Skeletal muscle tissue (tissue), 4 donors: ENCODE results near the gene ADAMTS20. TPM values are rescaled to one million over a fixed set of nuclear protein-coding genes. Genes with fewer than 3 reads are reported as not detected.

Source experiments
- H3K27ac ChIP-seq: one replicate; pipeline ENCODE4 v1.7.0; 2013; ENCODE audit warnings: mild to moderate bottlenecking, low read depth, low read length, inconsistent platforms
- H3K27me3 ChIP-seq, 3 donors: one replicate each; pipeline ENCODE4 v1.7.0; 2013; ENCODE audit warnings: low read length in 3 of 3; ENCODE audit not compliant: control insufficient read depth in 3 of 3, insufficient read depth in 3 of 3
- H3K36me3 ChIP-seq, 3 donors: one replicate each; pipeline ENCODE4 v1.7.0; 2013; ENCODE audit warnings: low read length in 3 of 3; ENCODE audit not compliant: control insufficient read depth in 3 of 3, insufficient read depth in 3 of 3
- H3K4me1 ChIP-seq, 3 donors: one replicate each; pipeline ENCODE4 v1.7.0; 2013; ENCODE audit warnings: low read length in 3 of 3, mild to moderate bottlenecking in 3 of 3; ENCODE audit not compliant: control insufficient read depth in 3 of 3, insufficient read depth in 3 of 3
- H3K4me3 ChIP-seq, 3 donors: one replicate each; pipeline ENCODE4 v1.7.0; 2013; ENCODE audit warnings: low read length in 3 of 3
- H3K9ac ChIP-seq, 3 donors: one replicate each; pipeline ENCODE4 v1.7.0; 2013; ENCODE audit warnings: low read length in 3 of 3, mild to moderate bottlenecking in 3 of 3, moderate library complexity in 2 of 3, low read depth in 1 of 3
- H3K9me3 ChIP-seq, 3 donors: one replicate each; pipeline ENCODE4 v1.7.0; 2013; ENCODE audit warnings: low read length in 3 of 3; ENCODE audit not compliant: control insufficient read depth in 3 of 3
- total RNA-seq: library from RNA; depleted of rRNA; stranded (reverse); fragments of >200 nt; gene quantifications from one replicate; pipeline ENCODE4 v1.2.3, GENCODE V29; 2014
- donor health status: Osteomylitis.

ADAMTS20 gene
- total RNA-seq, result 0.52 TPM

GRCh38 chr12:43551971-43552559, at the start of gene ADAMTS20:
Gene ADAMTS20, minus strand, starts transcription at chr12:43552203. Its CDS starts 282 bp downstream, at chr12:43551921.
- H3K36me3 ChIP-seq, result no peaks in the 10 kb centered on the region
- peaks cover 0 to 4% (median 0%) of the 10 kb centered on the region in 3 donors for H3K9me3 ChIP-seq
- H3K9ac ChIP-seq, result no peak within 1 kb of the TSS
- H3K27ac ChIP-seq, result no peak within 1 kb of the TSS
- peaks cover 0 to 10% (median 0%) of the 10 kb centered on the region in 3 donors for H3K4me1 ChIP-seq
- peaks cover 14 to 25% (median 19%) of the 10 kb centered on the region in 3 donors for H3K27me3 ChIP-seq
- peak within 1 kb of the TSS; percentile 2 to 43 (median 32) for H3K4me3 ChIP-seq

- H3K36me3 ChIP-seq, result no peaks in the 10 kb centered on the region
- no peaks in the 10 kb centered on the region for H3K9me3 ChIP-seq
- no peak overlapping the region for H3K9ac ChIP-seq
- H3K4me1 ChIP-seq, result no peaks in the 10 kb centered on the region
- no peak overlapping the region for H3K27ac ChIP-seq
- no peak overlapping the region for H3K4me3 ChIP-seq
- H3K27me3 ChIP-seq, result no peaks in the 10 kb centered on the region
Observed at GRCh38 chr12:43599708-43600107, 47.7 kb upstream of the ADAMTS20 start.

- Histone ChIP-seq H3K27me3 (no peaks in the 10 kb centered on the region), H3K27ac (no peak overlapping the region), H3K36me3 (no peaks in the 10 kb centered on the region), H3K4me1 (no peaks in the 10 kb centered on the region), H3K4me3 (no peak overlapping the region), H3K9ac (no peak overlapping the region), H3K9me3 (no peaks in the 10 kb centered on the region)
Observed at GRCh38 chr12:43599066-43599465, 47.1 kb upstream of the ADAMTS20 start.

- no peak overlapping the region for H3K27ac ChIP-seq
Observed at GRCh38 chr12:43590307-43590706, 38.3 kb upstream of the ADAMTS20 start.

GRCh38 chr12:43586646-43587245, 34.7 kb upstream of the ADAMTS20 start:
- no peak overlapping the region for H3K9ac ChIP-seq
- no peaks in the 10 kb centered on the region for H3K4me1 ChIP-seq
- no peak overlapping the region for H3K27ac ChIP-seq
- H3K4me3 ChIP-seq, result no peak overlapping the region
- no peaks in the 10 kb centered on the region for H3K9me3 ChIP-seq
- no peaks in the 10 kb centered on the region for H3K27me3 ChIP-seq
- no peaks in the 10 kb centered on the region for H3K36me3 ChIP-seq

More at GRCh38 chr12:43590307-43590706, 38.3 kb upstream of the ADAMTS20 start:
- H3K4me3 ChIP-seq, result no peak overlapping the region
- H3K4me1 ChIP-seq, result no peaks in the 10 kb centered on the region
- no peaks in the 10 kb centered on the region for H3K36me3 ChIP-seq
- H3K9ac ChIP-seq, result no peak overlapping the region
- H3K9me3 ChIP-seq, result no peaks in the 10 kb centered on the region
- H3K27me3 ChIP-seq, result no peaks in the 10 kb centered on the region

GRCh38 chr12:43585676-43586075, 33.7 kb upstream of the ADAMTS20 start:
- Histone ChIP-seq H3K4me3 (no peak overlapping the region), H3K36me3 (no peaks in the 10 kb centered on the region), H3K27ac (no peak overlapping the region), H3K9ac (no peak overlapping the region), H3K4me1 (no peaks in the 10 kb centered on the region), H3K9me3 (no peaks in the 10 kb centered on the region), H3K27me3 (no peaks in the 10 kb centered on the region)

GRCh38 chr12:43580601-43581000, 28.6 kb upstream of the ADAMTS20 start:
- no peaks in the 10 kb centered on the region for H3K36me3 ChIP-seq
- no peaks in the 10 kb centered on the region for H3K4me1 ChIP-seq
- no peak overlapping the region for H3K9ac ChIP-seq
- no peak overlapping the region for H3K4me3 ChIP-seq
- H3K27me3 ChIP-seq, result no peaks in the 10 kb centered on the region
- H3K27ac ChIP-seq, result no peak overlapping the region
- H3K9me3 ChIP-seq, result no peaks in the 10 kb centered on the region

- H3K9ac ChIP-seq, result no peak overlapping the region
- no peaks in the 10 kb centered on the region for H3K27me3 ChIP-seq
- H3K36me3 ChIP-seq, result no peaks in the 10 kb centered on the region
- H3K9me3 ChIP-seq, result no peaks in the 10 kb centered on the region
- no peaks in the 10 kb centered on the region for H3K4me1 ChIP-seq
- no peak overlapping the region for H3K27ac ChIP-seq
- no peak overlapping the region for H3K4me3 ChIP-seq
Observed at GRCh38 chr12:43579206-43579605, 27.2 kb upstream of the ADAMTS20 start.

- Histone ChIP-seq H3K9me3 (no peaks in the 10 kb centered on the region), H3K9ac (no peak overlapping the region), H3K27me3 (no peaks in the 10 kb centered on the region), H3K27ac (no peak overlapping the region), H3K4me3 (no peak overlapping the region), H3K4me1 (no peaks in the 10 kb centered on the region), H3K36me3 (no peaks in the 10 kb centered on the region)
Observed at GRCh38 chr12:43578782-43579181, 26.8 kb upstream of the ADAMTS20 start.

GRCh38 chr12:43577381-43577780, 25.4 kb upstream of the ADAMTS20 start:
- Histone ChIP-seq H3K4me1 (no peaks in the 10 kb centered on the region), H3K36me3 (no peaks in the 10 kb centered on the region), H3K9me3 (no peaks in the 10 kb centered on the region), H3K4me3 (no peak overlapping the region), H3K27me3 (no peaks in the 10 kb centered on the region), H3K27ac (no peak overlapping the region), H3K9ac (no peak overlapping the region)
